Endodermal cell (in vitro differentiated cells): Measurements from ENCODE around the gene ZBTB22. TPM values are rescaled to one million over a fixed set of nuclear protein-coding genes. Genes with fewer than 3 reads are reported as not detected.
A peak's percentile ranks its signal among the peaks of the same experiment; 100 is the strongest.

Experiments
- DNase-seq: peaks from one replicate; pipeline ENCODE4 v3.0.0-alpha.2; 2017
- H3K27ac ChIP-seq: 2 replicates; pipeline ENCODE4 v1.5.1; 2013; ENCODE audit warnings: mild to moderate bottlenecking, low read depth, low read length, moderate library complexity
- H3K27me3 ChIP-seq: 2 replicates; pipeline ENCODE4 v1.6.1; 2013; ENCODE audit warnings: mild to moderate bottlenecking, low read length, moderate library complexity; ENCODE audit not compliant: insufficient read depth, control insufficient read depth, poor library complexity, severe bottlenecking
- H3K36me3 ChIP-seq: 2 replicates; pipeline ENCODE4 v1.7.0; 2013; ENCODE audit warnings: mild to moderate bottlenecking, low read length, moderate library complexity; ENCODE audit not compliant: control insufficient read depth, insufficient read depth
- H3K4me1 ChIP-seq: one replicate; pipeline ENCODE4 v1.7.0; 2013; ENCODE audit warnings: low read length; ENCODE audit not compliant: control insufficient read depth, insufficient read depth
- H3K4me3 ChIP-seq: 2 replicates; pipeline ENCODE4 v1.5.1; 2013; ENCODE audit warnings: mild to moderate bottlenecking, low read length, moderate library complexity
- H3K9ac ChIP-seq: 2 replicates; pipeline ENCODE4 v1.6.1; 2013; ENCODE audit warnings: mild to moderate bottlenecking, low read length, moderate library complexity; ENCODE audit not compliant: poor library complexity, severe bottlenecking; ENCODE audit errors: extremely low read depth
- H3K9me3 ChIP-seq: 2 replicates; pipeline ENCODE4 v1.6.1; 2013; ENCODE audit warnings: mild to moderate bottlenecking, low read length, moderate library complexity; ENCODE audit not compliant: control insufficient read depth
- H3K27ac Mint-ChIP-seq: 2 replicates; pipeline ENCODE4 v1.8.0; 2020; ENCODE audit warnings: mixed read lengths
- H3K27me3 Mint-ChIP-seq: 2 replicates; pipeline ENCODE4 v1.8.0; 2021; ENCODE audit warnings: mild to moderate bottlenecking, mixed read lengths; ENCODE audit not compliant: insufficient read depth
- H3K36me3 Mint-ChIP-seq: 2 replicates; pipeline ENCODE4 v1.8.0; 2020; ENCODE audit warnings: low read depth, mixed read lengths
- H3K4me1 Mint-ChIP-seq: 2 replicates; pipeline ENCODE4 v1.8.0; 2020; ENCODE audit warnings: mixed read lengths
- H3K4me3 Mint-ChIP-seq: 2 replicates; pipeline ENCODE4 v1.8.0; 2020; ENCODE audit warnings: mild to moderate bottlenecking, moderate library complexity, mixed read lengths
- H3K9me3 Mint-ChIP-seq: 2 replicates; pipeline ENCODE4 v1.8.0; 2020; ENCODE audit warnings: mild to moderate bottlenecking, mixed read lengths
- WGBS, 2 experiments: methylation state at CpG; one replicate each; pipeline versions ENCODE4 v1.1.5 to v1.1.7; 2013; ENCODE audit warnings: missing lambda C conversion rate in 2 of 2, mixed read lengths in 1 of 2; ENCODE audit not compliant: insufficient coverage in 1 of 2, insufficient read length in 1 of 2; 5-methylcytosine and 5-hydroxymethylcytosine counted together
- total RNA-seq, 2 donors: library from RNA; stranded (reverse); fragmentation: NEBNext Ultra II Directional in 1 of 2; extraction: Animal tissue kit (Norgen Biotek cat#: 25700) in 1 of 2; gene quantifications; 2 replicates in 1 of 2; 3 replicates in 1 of 2; pipeline ENCODE4 v1.2.1, GENCODE V29; 2021
- TF ChIP-seq, protein P1 (sequence below): fragments of 200-600 bp; sonication (generic); conservative IDR thresholded peaks from 2 replicates; pipeline ENCODE4 v1.5.0; 2021; ENCODE audit warnings: antibody characterized with exemption, mild to moderate bottlenecking

Gene ZBTB22
- total RNA-seq, 2 donors from 2014 or later: 15.2 to 19.8 TPM

DNA sequence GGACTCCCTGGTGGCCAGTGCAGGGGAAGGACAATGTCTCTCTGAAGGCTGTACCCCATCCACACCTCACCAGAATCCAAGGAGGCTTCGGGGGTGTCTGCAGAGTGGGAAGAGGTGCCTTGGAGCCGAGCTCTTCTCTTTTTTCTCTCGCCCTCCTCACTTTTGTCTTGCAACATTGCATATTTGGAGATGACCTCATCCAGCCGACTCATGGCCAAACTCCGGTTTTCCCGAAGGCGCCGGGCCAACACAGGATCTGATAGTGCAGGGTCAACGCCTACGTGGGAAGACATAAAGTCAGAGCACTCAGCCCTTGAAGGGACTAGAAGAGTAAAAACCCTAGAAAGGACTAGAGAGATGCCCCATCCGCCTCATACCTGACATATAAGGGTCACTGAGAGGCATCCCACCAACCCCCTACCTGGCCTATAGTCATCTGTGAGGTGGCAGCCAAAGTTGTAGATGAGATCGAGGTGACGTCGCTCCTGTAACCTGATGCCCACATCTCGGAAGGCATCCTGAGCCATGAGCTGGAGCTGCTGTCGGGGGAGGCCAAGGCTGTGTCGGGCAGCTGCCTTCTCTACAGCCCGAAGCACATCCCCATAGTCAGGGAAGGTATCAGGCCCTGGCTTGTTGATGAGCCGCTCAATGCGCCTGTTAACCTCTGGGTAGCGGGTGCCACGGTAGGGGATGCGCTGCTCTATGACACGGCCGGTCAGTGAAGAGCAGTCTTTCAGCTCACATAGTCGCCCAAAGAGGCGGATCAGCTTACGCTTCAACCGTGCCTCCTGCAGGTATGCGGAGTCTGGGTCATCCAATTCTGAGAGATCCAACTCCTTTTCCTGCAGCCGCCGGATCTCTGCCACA, 3.0 kb upstream of the ZBTB22 start:
- H3K27ac Mint-ChIP-seq: peak overlapping the region; percentile 78

DNA sequence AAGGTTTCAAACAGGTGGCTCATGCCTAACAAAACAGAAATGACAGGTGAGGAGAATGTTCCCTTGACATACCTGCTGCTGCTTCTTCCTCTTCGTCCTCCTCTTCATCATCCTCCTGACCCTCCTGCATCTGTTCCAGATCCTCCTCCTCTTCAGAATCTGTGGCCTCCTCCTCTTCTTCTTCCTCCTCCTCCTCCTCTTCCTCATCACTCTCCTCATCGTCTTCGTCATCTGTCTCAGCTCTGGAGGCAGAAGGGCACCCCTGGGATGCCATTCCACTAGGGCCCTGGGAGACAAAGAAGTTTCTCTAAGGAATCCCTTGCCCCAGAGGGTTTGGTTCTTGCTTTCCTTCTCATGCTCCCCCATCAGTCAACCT, 2.4 kb upstream of the ZBTB22 start:
- no peaks in the 10 kb centered on the region for H3K27me3 ChIP-seq
- H3K4me1 Mint-ChIP-seq: peaks cover 37% of the 10 kb centered on the region
- H3K27ac Mint-ChIP-seq: peak overlapping the region; percentile 78
- TF ChIP-seq, protein P1, sequence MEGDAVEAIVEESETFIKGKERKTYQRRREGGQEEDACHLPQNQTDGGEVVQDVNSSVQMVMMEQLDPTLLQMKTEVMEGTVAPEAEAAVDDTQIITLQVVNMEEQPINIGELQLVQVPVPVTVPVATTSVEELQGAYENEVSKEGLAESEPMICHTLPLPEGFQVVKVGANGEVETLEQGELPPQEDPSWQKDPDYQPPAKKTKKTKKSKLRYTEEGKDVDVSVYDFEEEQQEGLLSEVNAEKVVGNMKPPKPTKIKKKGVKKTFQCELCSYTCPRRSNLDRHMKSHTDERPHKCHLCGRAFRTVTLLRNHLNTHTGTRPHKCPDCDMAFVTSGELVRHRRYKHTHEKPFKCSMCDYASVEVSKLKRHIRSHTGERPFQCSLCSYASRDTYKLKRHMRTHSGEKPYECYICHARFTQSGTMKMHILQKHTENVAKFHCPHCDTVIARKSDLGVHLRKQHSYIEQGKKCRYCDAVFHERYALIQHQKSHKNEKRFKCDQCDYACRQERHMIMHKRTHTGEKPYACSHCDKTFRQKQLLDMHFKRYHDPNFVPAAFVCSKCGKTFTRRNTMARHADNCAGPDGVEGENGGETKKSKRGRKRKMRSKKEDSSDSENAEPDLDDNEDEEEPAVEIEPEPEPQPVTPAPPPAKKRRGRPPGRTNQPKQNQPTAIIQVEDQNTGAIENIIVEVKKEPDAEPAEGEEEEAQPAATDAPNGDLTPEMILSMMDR: no peak
- H3K4me3 Mint-ChIP-seq: no peak overlapping the region
- peaks cover 30% of the 10 kb centered on the region for H3K36me3 ChIP-seq
- DNase-seq: no peak
- no peak overlapping the region for H3K27ac ChIP-seq
- no peaks in the 10 kb centered on the region for H3K9me3 Mint-ChIP-seq
- 75 to 95% methylated on average over 1 to 3 of the region's 3 CpGs for WGBS, 2 experiments
- no peak overlapping the region for H3K4me3 ChIP-seq
- peaks cover 36% of the 10 kb centered on the region for H3K36me3 Mint-ChIP-seq
- H3K4me1 ChIP-seq: peaks cover 17% of the 10 kb centered on the region
- H3K9ac ChIP-seq: no peak overlapping the region
- H3K27me3 Mint-ChIP-seq: peaks cover under 1% of the 10 kb centered on the region
- no peaks in the 10 kb centered on the region for H3K9me3 ChIP-seq

More for the DNA sequence above, 3.0 kb upstream of the ZBTB22 start:
- no peaks in the 10 kb centered on the region for H3K9me3 Mint-ChIP-seq
- peaks cover 36% of the 10 kb centered on the region for H3K36me3 Mint-ChIP-seq
- no peaks in the 10 kb centered on the region for H3K9me3 ChIP-seq
- peaks cover 30% of the 10 kb centered on the region for H3K36me3 ChIP-seq
- H3K4me1 ChIP-seq: peaks cover 17% of the 10 kb centered on the region
- 92 to 93% methylated on average over 31 to 32 of the region's 32 CpGs for WGBS, 2 experiments
- DNase-seq: no peak
- H3K4me1 Mint-ChIP-seq: peaks cover 37% of the 10 kb centered on the region
- H3K27me3 Mint-ChIP-seq: no peaks in the 10 kb centered on the region
- H3K27ac ChIP-seq: no peak overlapping the region
- TF ChIP-seq, protein P1: no peak
- H3K4me3 ChIP-seq: peak overlapping the region; percentile 97
- H3K4me3 Mint-ChIP-seq: peak overlapping the region; percentile 98
- no peak overlapping the region for H3K9ac ChIP-seq
- H3K27me3 ChIP-seq: no peaks in the 10 kb centered on the region

DNA sequence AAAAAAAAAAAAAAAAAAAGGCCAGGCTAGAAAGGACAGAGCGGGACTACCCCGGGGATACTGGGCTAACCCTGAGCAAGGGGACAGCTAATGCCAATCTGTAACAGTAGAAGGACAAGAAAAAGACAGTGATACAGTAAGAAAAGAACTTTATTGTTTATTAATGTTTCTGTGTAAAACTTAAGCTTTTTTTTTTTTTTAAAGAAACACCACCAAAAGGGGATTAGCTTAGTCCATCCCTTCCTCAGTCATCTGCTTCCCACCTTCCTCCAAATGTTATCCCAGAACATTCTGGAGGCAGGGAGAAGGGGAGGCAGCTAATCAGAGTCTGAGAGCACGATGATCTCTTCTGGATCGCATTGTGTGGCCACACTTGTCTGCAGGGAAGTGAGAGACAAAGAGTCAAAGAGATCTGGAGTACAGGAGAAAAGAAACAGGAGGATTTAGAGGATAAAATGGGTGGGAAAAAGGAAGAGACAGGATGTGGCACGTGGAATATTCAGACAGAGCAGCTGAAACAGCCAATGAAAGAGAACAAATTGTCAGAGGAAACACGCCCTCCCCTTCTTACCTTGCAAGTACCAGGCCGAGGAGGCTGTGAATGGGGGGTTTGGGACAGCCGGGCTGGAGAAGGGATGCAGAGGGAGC, 1.0 kb upstream of the ZBTB22 start:
- Histone ChIP-seq H3K4me3 (peak overlapping the region; percentile 89), H3K27ac (peak overlapping the region; percentile 55), H3K27me3 (peaks cover 5% of the 10 kb centered on the region), H3K9ac (peak overlapping the region; percentile 31), H3K36me3 (peaks cover 30% of the 10 kb centered on the region), H3K9me3 (no peaks in the 10 kb centered on the region), H3K4me1 (peaks cover 17% of the 10 kb centered on the region)
- H3K27me3 Mint-ChIP-seq: peaks cover 7% of the 10 kb centered on the region
- H3K36me3 Mint-ChIP-seq: peaks cover 36% of the 10 kb centered on the region
- peak overlapping the region; percentile 87 for H3K4me3 Mint-ChIP-seq
- TF ChIP-seq, protein P1: no peak
- 71 to 75% methylated on average over 4 to 8 of the region's 8 CpGs for WGBS, 2 experiments
- peak overlapping the region; percentile 99 for H3K27ac Mint-ChIP-seq
- H3K4me1 Mint-ChIP-seq: peaks cover 36% of the 10 kb centered on the region
- DNase-seq: peak; percentile 42
- no peaks in the 10 kb centered on the region for H3K9me3 Mint-ChIP-seq
